DOHH2 (cell line): ENCODE measurements around the gene BCO1.

Source experiments
- H3F3A ChIP-seq: fragments of 200-600 bp; sonication (generic), shearing (Covaris generic); 2 replicates; pipeline ENCODE4 v1.6.0; 2016; ENCODE audit warnings: antibody characterized with exemption, mild to moderate bottlenecking; ENCODE audit not compliant: control insufficient read depth, insufficient read depth
- H3K27ac ChIP-seq: fragments of 200-600 bp; sonication (generic); 2 replicates; pipeline ENCODE4 v1.5.1; 2014; ENCODE audit warnings: low read depth, mild to moderate bottlenecking, low read length, moderate library complexity
- H3K27me3 ChIP-seq: fragments of 200-600 bp; sonication (generic); 2 replicates; pipeline ENCODE4 v1.6.1; 2014; ENCODE audit warnings: mild to moderate bottlenecking, low read length, mixed read lengths; ENCODE audit not compliant: control insufficient read depth
- H3K36me3 ChIP-seq: fragments of 200-600 bp; sonication (generic); 2 replicates; pipeline ENCODE4 v1.6.1; 2014; ENCODE audit warnings: mild to moderate bottlenecking, low read length, moderate library complexity, mixed read lengths; ENCODE audit not compliant: control insufficient read depth
- H3K4me1 ChIP-seq: fragments of 200-600 bp; sonication (generic); 2 replicates; pipeline ENCODE4 v1.6.1; 2014; ENCODE audit warnings: mild to moderate bottlenecking, low read length, mixed read lengths; ENCODE audit not compliant: control insufficient read depth
- H3K4me2 ChIP-seq: fragments of 200-600 bp; sonication (generic); 2 replicates; pipeline ENCODE4 v1.6.0; 2014; ENCODE audit warnings: mild to moderate bottlenecking, low read length, moderate library complexity
- H3K4me3 ChIP-seq: fragments of 200-600 bp; sonication (generic); 2 replicates; pipeline ENCODE4 v1.5.1; 2014; ENCODE audit warnings: mild to moderate bottlenecking, low read length, mixed read lengths
- H3K79me2 ChIP-seq: fragments of 200-600 bp; sonication (generic); 2 replicates; pipeline ENCODE4 v1.6.1; 2014; ENCODE audit warnings: mild to moderate bottlenecking, low read length, mixed read lengths; ENCODE audit not compliant: control insufficient read depth
- H3K9me2 ChIP-seq: fragments of 200-600 bp; sonication (generic); replicated peaks from 2 replicates; pipeline ENCODE4 v1.6.1; 2014; ENCODE audit warnings: mild to moderate bottlenecking, low read length, mixed read lengths; ENCODE audit not compliant: control insufficient read depth
- H3K9me3 ChIP-seq: fragments of 200-600 bp; sonication (generic); 2 replicates; pipeline ENCODE4 v1.6.1; 2014; ENCODE audit warnings: antibody characterized with exemption, low read length, mixed read lengths; ENCODE audit not compliant: control insufficient read depth, insufficient read depth
- H4K20me1 ChIP-seq: fragments of 200-600 bp; sonication (generic); 2 replicates; pipeline ENCODE4 v1.6.0; 2014; ENCODE audit warnings: low read depth, mild to moderate bottlenecking, antibody characterized with exemption, low read length, moderate library complexity; ENCODE audit not compliant: control insufficient read depth, insufficient read depth
- EZH2phosphoT487 ChIP-seq: fragments of 200-600 bp; sonication (generic); IDR thresholded peaks from 2 replicates; pipeline ENCODE4 v1.6.1; 2017; ENCODE audit warnings: borderline replicate concordance, mild to moderate bottlenecking, antibody characterized with exemption, low read length, moderate library complexity, mixed read lengths
- TF ChIP-seq, protein P1 (sequence below): fragments of 200-600 bp; sonication (generic); IDR thresholded peaks from one replicate; pipeline ENCODE4 v1.5.1; 2014; ENCODE audit warnings: antibody characterized with exemption, mild to moderate bottlenecking, low read depth, low read length; ENCODE audit not compliant: poor library complexity, severe bottlenecking

BCO1 gene

GRCh38 chr16:81239367-81240121 lies 1.1 kb downstream of the BCO1 start:
- Histone ChIP-seq H4K20me1 (no peaks in the 10 kb centered on the region), H3K36me3 (no peaks in the 10 kb centered on the region), H3K4me3 (no peak overlapping the region), H3K4me1 (no peaks in the 10 kb centered on the region), H3K79me2 (no peaks in the 10 kb centered on the region), H3K4me2 (no peak overlapping the region), H3K27ac (no peak overlapping the region), H3F3A (no peaks in the 10 kb centered on the region), H3K9me3 (no peaks in the 10 kb centered on the region), H3K27me3 (peaks cover 5% of the 10 kb centered on the region), H3K9me2 (no peaks in the 10 kb centered on the region)
- TF ChIP-seq, protein P1, sequence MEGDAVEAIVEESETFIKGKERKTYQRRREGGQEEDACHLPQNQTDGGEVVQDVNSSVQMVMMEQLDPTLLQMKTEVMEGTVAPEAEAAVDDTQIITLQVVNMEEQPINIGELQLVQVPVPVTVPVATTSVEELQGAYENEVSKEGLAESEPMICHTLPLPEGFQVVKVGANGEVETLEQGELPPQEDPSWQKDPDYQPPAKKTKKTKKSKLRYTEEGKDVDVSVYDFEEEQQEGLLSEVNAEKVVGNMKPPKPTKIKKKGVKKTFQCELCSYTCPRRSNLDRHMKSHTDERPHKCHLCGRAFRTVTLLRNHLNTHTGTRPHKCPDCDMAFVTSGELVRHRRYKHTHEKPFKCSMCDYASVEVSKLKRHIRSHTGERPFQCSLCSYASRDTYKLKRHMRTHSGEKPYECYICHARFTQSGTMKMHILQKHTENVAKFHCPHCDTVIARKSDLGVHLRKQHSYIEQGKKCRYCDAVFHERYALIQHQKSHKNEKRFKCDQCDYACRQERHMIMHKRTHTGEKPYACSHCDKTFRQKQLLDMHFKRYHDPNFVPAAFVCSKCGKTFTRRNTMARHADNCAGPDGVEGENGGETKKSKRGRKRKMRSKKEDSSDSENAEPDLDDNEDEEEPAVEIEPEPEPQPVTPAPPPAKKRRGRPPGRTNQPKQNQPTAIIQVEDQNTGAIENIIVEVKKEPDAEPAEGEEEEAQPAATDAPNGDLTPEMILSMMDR: no peak

- no peaks in the 10 kb centered on the region for H3K4me1 ChIP-seq
- TF ChIP-seq, protein P1: no peak
- no peak for TF ChIP-seq EZH2phosphoT487
- no peaks in the 10 kb centered on the region for H3K9me2 ChIP-seq
- H3K4me2 ChIP-seq: no peak overlapping the region
- H3F3A ChIP-seq: no peaks in the 10 kb centered on the region
- H3K79me2 ChIP-seq: no peaks in the 10 kb centered on the region
- no peak overlapping the region for H3K27ac ChIP-seq
- peaks cover 5% of the 10 kb centered on the region for H3K27me3 ChIP-seq
- H3K36me3 ChIP-seq: no peaks in the 10 kb centered on the region
- H3K9me3 ChIP-seq: no peaks in the 10 kb centered on the region
- H3K4me3 ChIP-seq: no peak overlapping the region
- H4K20me1 ChIP-seq: no peaks in the 10 kb centered on the region
Measured at GRCh38 chr16:81241706-81242105, 3.2 kb downstream of the BCO1 start.

- no peaks in the 10 kb centered on the region for H3K9me2 ChIP-seq
- no peaks in the 10 kb centered on the region for H3K9me3 ChIP-seq
- H3K36me3 ChIP-seq: no peaks in the 10 kb centered on the region
- no peaks in the 10 kb centered on the region for H3K4me1 ChIP-seq
- no peak for TF ChIP-seq EZH2phosphoT487
- TF ChIP-seq, protein P1: no peak
- peaks cover 5% of the 10 kb centered on the region for H3K27me3 ChIP-seq
- no peak overlapping the region for H3K4me2 ChIP-seq
- H3K79me2 ChIP-seq: no peaks in the 10 kb centered on the region
- no peaks in the 10 kb centered on the region for H4K20me1 ChIP-seq
- H3F3A ChIP-seq: no peaks in the 10 kb centered on the region
- no peak overlapping the region for H3K4me3 ChIP-seq
- no peak overlapping the region for H3K27ac ChIP-seq
Measured at GRCh38 chr16:81242977-81243618, 4.6 kb downstream of the BCO1 start.
